Neural cell (in vitro differentiated cells): Measurements from ENCODE around the gene HCLS1. TPM values are rescaled to one million over a fixed set of nuclear protein-coding genes. Genes with fewer than 3 reads are reported as not detected.

Experiments
- H2AFZ ChIP-seq: fragments of 200-600, 300-800 bp; sonication (generic), shearing (Covaris generic); 2 replicates; pipeline ENCODE4 v1.6.0; 2014; ENCODE audit warnings: low read depth, mild to moderate bottlenecking, antibody characterized with exemption, low read length, moderate library complexity
- H3F3A ChIP-seq: fragments of 200-600 bp; shearing (Covaris generic); 2 replicates; pipeline ENCODE4 v1.6.1; 2016; ENCODE audit warnings: mild to moderate bottlenecking, moderate library complexity, mixed read lengths, antibody characterized with exemption, low read length; ENCODE audit not compliant: insufficient read depth, poor library complexity, severe bottlenecking
- H3K27ac ChIP-seq: fragments of 200-600, 300-800 bp; sonication (generic), shearing (Covaris generic); 2 replicates; pipeline ENCODE4 v1.5.1; 2014; ENCODE audit warnings: mild to moderate bottlenecking, low read length, moderate library complexity
- H3K27me3 ChIP-seq: fragments of 300-800, 200-600 bp; sonication (generic), shearing (Covaris generic); 2 replicates; pipeline ENCODE4 v1.6.0; 2014; ENCODE audit warnings: mild to moderate bottlenecking, low read depth, low read length, moderate library complexity; ENCODE audit not compliant: insufficient read depth
- H3K36me3 ChIP-seq: fragments of 300-800, 200-600 bp; sonication (generic), shearing (Covaris generic); 2 replicates; pipeline ENCODE4 v1.5.1; 2014; ENCODE audit warnings: mild to moderate bottlenecking, antibody characterized with exemption, low read length, moderate library complexity; ENCODE audit not compliant: insufficient read depth
- H3K4me2 ChIP-seq: fragments of 300-800, 200-600 bp; sonication (generic), shearing (Covaris generic); 2 replicates; pipeline ENCODE4 v1.6.0; 2014; ENCODE audit warnings: mild to moderate bottlenecking, low read length
- H3K4me3 ChIP-seq: fragments of 300-800, 200-600 bp; sonication (generic), shearing (Covaris generic); 2 replicates; pipeline ENCODE4 v1.5.1; 2014; ENCODE audit warnings: mild to moderate bottlenecking, low read length, moderate library complexity
- H3K79me2 ChIP-seq: fragments of 200-600 bp; shearing (Covaris generic); replicated peaks from 2 replicates; pipeline ENCODE4 v1.6.0; 2014; ENCODE audit warnings: mild to moderate bottlenecking, low read length, moderate library complexity; ENCODE audit not compliant: insufficient read depth
- H3K9ac ChIP-seq: fragments of 300-800, 200-600 bp; sonication (generic), shearing (Covaris generic); 2 replicates; pipeline ENCODE4 v1.6.1; 2016; ENCODE audit warnings: mild to moderate bottlenecking, low read length, mixed read lengths
- H3K9me2 ChIP-seq: fragments of 200-600 bp; shearing (Covaris generic); 2 replicates; pipeline ENCODE4 v1.6.1; 2016; ENCODE audit warnings: mild to moderate bottlenecking, low read length, mixed read lengths; ENCODE audit not compliant: insufficient read depth
- H3K9me3 ChIP-seq: fragments of 200-600, 300-800 bp; sonication (generic), shearing (Covaris generic); 2 replicates; pipeline ENCODE4 v1.6.1; 2016; ENCODE audit warnings: mild to moderate bottlenecking, mixed run types, low read length, moderate library complexity, mixed read lengths
- H4K20me1 ChIP-seq: fragments of 200-600 bp; shearing (Covaris generic); 2 replicates; pipeline ENCODE4 v1.6.1; 2016; ENCODE audit warnings: mild to moderate bottlenecking, mixed run types; ENCODE audit not compliant: insufficient read depth
- CTCF ChIP-seq: fragments of 450-650 bp; IDR thresholded peaks from 2 replicates; pipeline ENCODE4 v1.5.1; 2014; ENCODE audit warnings: antibody characterized with exemption, mild to moderate bottlenecking, moderate library complexity; ENCODE audit not compliant: poor library complexity, severe bottlenecking
- EP300 ChIP-seq: fragments of 450-650 bp; conservative IDR thresholded peaks from 2 replicates; pipeline ENCODE4 v1.6.1; 2014; ENCODE audit warnings: antibody characterized with exemption, mild to moderate bottlenecking, moderate library complexity; ENCODE audit not compliant: poor library complexity, severe bottlenecking
- EZH2 ChIP-seq: fragments of 200-600, 300-800 bp; shearing (Covaris generic), sonication (generic); IDR thresholded peaks from 2 replicates; pipeline ENCODE4 v1.6.1; 2014; ENCODE audit warnings: antibody characterized with exemption, low read length, borderline replicate concordance, mild to moderate bottlenecking; ENCODE audit not compliant: insufficient read depth, poor library complexity, severe bottlenecking
- MXI1 ChIP-seq: fragments of 450-650 bp; conservative IDR thresholded peaks from 2 replicates; pipeline ENCODE4 v1.6.1; 2014; ENCODE audit warnings: antibody characterized with exemption, mild to moderate bottlenecking; ENCODE audit not compliant: poor library complexity, severe bottlenecking
- POLR2AphosphoS5 ChIP-seq: IDR thresholded peaks from 2 replicates; pipeline ENCODE4 v1.6.1; 2012
- RAD21 ChIP-seq: fragments of 450-650 bp; conservative IDR thresholded peaks from 2 replicates; pipeline ENCODE4 v1.6.1; 2014; ENCODE audit warnings: antibody characterized with exemption, mild to moderate bottlenecking, moderate library complexity
- REST ChIP-seq: IDR thresholded peaks from 2 replicates; pipeline ENCODE4 v1.6.1; 2012; ENCODE audit warnings: borderline replicate concordance
- SMC3 ChIP-seq: fragments of 450-650 bp; conservative IDR thresholded peaks from 2 replicates; pipeline ENCODE4 v1.6.1; 2014; ENCODE audit warnings: antibody characterized with exemption, mild to moderate bottlenecking, moderate library complexity; ENCODE audit not compliant: poor library complexity
- TAF1 ChIP-seq: IDR thresholded peaks from 2 replicates; pipeline ENCODE4 v1.6.1; 2012; ENCODE audit warnings: low read depth
- polyA plus RNA-seq: library from polyadenylated mRNA; depleted of rRNA; stranded (reverse); fragments of >200 nt; gene quantifications from 2 replicates; pipeline ENCODE4 v1.2.3, GENCODE V29; 2014

Gene HCLS1
- polyA plus RNA-seq, 1 donor from 2014 or later, result 0.25 TPM

- H3K36me3 ChIP-seq, result no peaks in the 10 kb centered on the region
- no peak overlapping the region for H3K27ac ChIP-seq
- no peak overlapping the region for H3K9ac ChIP-seq
- H3K9me3 ChIP-seq, result no peaks in the 10 kb centered on the region
- no peaks in the 10 kb centered on the region for H3K79me2 ChIP-seq
- no peak overlapping the region for H3K4me2 ChIP-seq
- H3K4me3 ChIP-seq, result no peak overlapping the region
- no peaks in the 10 kb centered on the region for H3F3A ChIP-seq
- no peaks in the 10 kb centered on the region for H3K27me3 ChIP-seq
- no peaks in the 10 kb centered on the region for H4K20me1 ChIP-seq
- no peaks in the 10 kb centered on the region for H3K9me2 ChIP-seq
- H2AFZ ChIP-seq, result no peak overlapping the region
- TF ChIP-seq MXI1 (no peak), POLR2AphosphoS5 (no peak), RAD21 (no peak), TAF1 (no peak)
Observed at GRCh38 chr3:121619691-121620090, 41.0 kb downstream of the HCLS1 start.

GRCh38 chr3:121606106-121606505, 54.6 kb downstream of the HCLS1 start:
- H3F3A ChIP-seq, result no peaks in the 10 kb centered on the region
- no peak overlapping the region for H2AFZ ChIP-seq
- H3K9ac ChIP-seq, result no peak overlapping the region
- no peak for TF ChIP-seq EZH2
- TF ChIP-seq EP300, result no peak
- no peak for TF ChIP-seq MXI1
- no peak for TF ChIP-seq POLR2AphosphoS5
- TF ChIP-seq TAF1, result no peak
- TF ChIP-seq SMC3, result no peak
- TF ChIP-seq RAD21, result no peak
- no peak for TF ChIP-seq CTCF
- no peak for TF ChIP-seq REST
- H3K27ac ChIP-seq, result no peak overlapping the region
- H3K4me2 ChIP-seq, result no peak overlapping the region
- H3K9me3 ChIP-seq, result no peaks in the 10 kb centered on the region
- no peaks in the 10 kb centered on the region for H3K36me3 ChIP-seq
- H3K27me3 ChIP-seq, result no peaks in the 10 kb centered on the region
- H4K20me1 ChIP-seq, result no peaks in the 10 kb centered on the region
- no peak overlapping the region for H3K4me3 ChIP-seq
- no peaks in the 10 kb centered on the region for H3K79me2 ChIP-seq
- H3K9me2 ChIP-seq, result no peaks in the 10 kb centered on the region

- H4K20me1 ChIP-seq, result no peaks in the 10 kb centered on the region
Observed at GRCh38 chr3:121604759-121605158, 55.9 kb downstream of the HCLS1 start.

More at GRCh38 chr3:121604759-121605158, 55.9 kb downstream of the HCLS1 start:
- H2AFZ ChIP-seq, result no peak overlapping the region
- H3K9me2 ChIP-seq, result no peaks in the 10 kb centered on the region
- H3K9ac ChIP-seq, result no peak overlapping the region
- no peak for TF ChIP-seq SMC3
- TF ChIP-seq CTCF, result no peak
- TF ChIP-seq RAD21, result no peak
- TF ChIP-seq TAF1, result no peak
- TF ChIP-seq EP300, result no peak
- TF ChIP-seq MXI1, result no peak
- TF ChIP-seq REST, result no peak
- no peaks in the 10 kb centered on the region for H3F3A ChIP-seq
- no peak overlapping the region for H3K4me3 ChIP-seq
- no peaks in the 10 kb centered on the region for H3K9me3 ChIP-seq
- H3K27ac ChIP-seq, result no peak overlapping the region
- H3K79me2 ChIP-seq, result no peaks in the 10 kb centered on the region
- H3K27me3 ChIP-seq, result no peaks in the 10 kb centered on the region
- H3K36me3 ChIP-seq, result no peaks in the 10 kb centered on the region
- no peak overlapping the region for H3K4me2 ChIP-seq
